NCI-H69 (cell line): Measurements from ENCODE around the gene TBC1D22A.

Experiments
- DNase-seq: peaks from one replicate; lab custom pipeline; 2025; lab: John Stamatoyannopoulos, UW

TBC1D22A gene

DNA sequence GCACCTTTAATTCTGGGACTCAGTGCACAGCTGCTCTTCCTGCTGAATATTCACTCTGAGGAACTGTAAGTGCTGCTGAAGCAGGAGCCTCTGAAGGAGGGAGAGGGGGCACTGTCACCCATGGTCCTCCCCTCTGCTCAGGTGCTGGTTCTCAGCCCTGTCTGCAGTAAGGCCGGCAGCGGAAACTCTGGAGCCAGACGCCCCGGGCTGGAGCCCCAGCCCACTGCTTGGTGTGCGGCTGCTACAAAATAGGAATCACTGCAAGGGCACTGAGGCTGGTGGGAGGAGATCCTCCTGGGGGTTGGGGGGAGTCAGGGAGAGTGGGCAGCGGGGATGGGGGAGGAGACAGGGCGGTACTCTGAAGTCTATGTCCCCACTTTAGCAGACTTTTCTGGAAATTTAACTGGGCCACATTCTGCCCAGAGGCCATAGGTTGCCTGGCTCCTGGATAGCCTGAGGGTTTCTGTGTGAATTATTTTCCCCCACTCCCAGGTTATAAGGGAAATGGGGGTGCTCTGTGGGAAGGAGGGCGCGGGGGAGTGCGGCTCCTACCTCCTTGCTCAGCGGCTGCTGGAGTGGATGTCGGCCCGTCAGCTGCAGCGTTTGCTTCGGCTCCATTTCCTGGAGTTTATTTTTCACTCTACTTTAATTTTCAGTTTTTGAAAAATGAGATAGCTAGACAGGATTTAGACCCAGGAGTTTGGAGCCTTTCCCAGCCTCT, 33.6 kb downstream of the TBC1D22A start:
- no peak for DNase-seq

DNA sequence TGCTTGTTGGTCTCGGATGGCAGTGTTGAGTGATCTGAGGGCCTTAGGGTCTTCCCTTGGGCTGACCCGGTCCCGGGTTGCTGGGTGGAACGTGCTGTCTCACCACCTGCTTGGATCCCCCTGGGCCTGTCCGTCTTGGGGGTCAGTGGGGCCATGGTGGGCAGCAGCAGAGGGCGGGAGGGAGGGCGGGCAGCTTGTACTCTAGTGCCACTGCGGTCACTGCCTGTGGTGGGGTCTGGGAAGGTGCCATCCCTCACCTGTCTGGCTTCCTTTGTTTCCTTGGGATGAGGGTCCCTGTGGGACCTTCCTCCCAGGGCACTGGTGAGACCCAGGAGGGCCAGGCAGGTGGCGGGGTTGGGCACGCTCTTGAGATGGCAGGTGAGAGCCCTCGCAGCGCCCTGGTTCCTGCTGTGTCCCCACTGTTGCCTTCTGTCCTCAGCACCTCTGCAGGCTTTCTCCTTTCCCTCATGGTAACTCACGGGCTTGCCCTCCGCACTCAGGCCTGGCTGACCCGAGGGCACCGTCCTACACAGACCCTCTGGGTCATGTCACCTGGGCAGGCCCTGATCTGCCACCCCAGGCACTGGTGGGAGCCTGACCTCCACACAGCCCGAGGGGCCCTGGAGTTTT, 34.2 kb downstream of the TBC1D22A start:
- DNase-seq, result no peak

DNA sequence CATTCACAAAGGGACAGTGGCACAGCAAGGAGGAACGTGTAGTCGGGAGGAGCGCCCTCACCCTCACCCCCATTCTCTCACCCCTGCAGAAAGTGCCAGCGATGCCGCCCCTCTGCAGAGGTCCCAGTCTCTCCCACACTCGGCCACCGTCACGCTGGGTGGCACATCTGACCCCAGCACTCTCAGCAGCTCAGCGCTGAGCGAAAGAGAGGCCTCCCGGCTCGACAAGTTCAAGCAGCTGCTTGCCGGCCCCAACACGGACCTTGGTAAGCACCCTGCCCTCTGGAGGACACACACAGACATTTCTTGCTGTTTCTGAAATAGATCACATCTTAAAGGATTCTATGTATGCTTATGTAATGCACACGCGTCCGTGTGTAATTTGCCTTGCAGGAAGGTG, 34.9 kb downstream of the TBC1D22A start:
- DNase-seq, result peak; percentile 6

DNA sequence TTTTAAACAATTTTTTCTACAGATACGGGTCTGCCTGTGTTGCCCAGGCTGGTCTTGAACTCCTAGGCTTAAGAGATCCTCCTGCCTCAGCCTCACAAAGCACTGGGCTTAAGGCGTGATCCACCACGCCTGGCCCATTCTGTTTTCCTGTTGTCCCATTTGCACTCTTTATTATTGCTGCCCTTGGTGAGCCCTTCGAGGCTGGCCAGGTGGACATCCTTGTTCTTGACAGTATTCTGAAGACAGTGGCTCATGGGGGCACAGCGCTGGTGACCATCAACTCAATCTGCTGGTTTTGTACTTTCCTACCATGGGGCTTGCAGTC, 35.6 kb downstream of the TBC1D22A start:
- no peak for DNase-seq

DNA sequence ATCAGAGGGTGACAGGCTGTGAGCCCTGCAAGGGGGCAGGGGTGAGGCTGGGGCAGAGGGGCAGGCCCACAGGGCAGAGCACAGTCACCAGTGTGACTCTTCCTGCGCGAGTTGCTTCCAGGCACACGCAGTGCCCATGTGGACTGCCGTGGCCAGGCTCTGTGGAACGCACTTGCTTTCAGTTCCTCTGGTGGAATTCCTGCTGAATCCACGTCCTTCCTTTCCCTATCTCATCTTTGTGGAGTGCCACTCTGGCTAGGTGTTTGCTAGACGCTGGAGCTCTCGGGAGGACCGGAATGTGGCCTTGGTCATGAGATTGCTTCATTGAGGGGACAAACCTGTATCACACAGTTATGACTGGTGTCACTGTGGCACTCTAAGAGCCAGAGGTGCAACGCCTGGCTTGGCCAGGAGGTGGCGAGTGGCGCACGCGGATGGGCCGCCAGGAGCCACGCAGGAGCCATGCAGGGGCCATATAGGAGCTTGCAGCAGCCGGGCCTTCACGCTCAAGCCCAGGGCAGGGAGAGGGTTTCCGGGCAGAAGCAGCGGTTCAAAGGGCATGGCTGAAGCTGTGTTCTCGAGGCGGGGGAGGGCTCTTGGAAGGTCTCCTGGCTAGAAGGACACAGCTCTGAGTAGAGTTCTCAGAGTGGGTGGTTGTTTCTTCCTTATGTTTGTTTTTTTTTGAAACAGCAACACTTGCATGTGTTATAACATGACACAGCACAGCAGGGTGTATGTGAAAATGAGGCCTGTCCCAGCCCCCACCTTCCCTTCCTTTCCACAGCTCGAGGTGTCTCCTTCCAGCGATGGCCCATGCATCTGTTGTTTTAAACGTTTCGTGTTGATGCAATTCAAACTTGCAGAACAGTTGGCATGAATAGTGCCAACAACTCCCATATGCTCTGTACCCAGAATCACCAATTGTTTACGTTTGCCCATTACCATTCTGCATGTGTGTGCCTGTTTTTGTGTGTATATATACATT, 36.2 kb downstream of the TBC1D22A start:
- peak; percentile 82 for DNase-seq

GRCh38 chr22:46799626-46800025, 37.2 kb downstream of the TBC1D22A start:
- no peak for DNase-seq

GRCh38 chr22:46800102-46800857, 37.8 kb downstream of the TBC1D22A start:
- no peak for DNase-seq

DNA sequence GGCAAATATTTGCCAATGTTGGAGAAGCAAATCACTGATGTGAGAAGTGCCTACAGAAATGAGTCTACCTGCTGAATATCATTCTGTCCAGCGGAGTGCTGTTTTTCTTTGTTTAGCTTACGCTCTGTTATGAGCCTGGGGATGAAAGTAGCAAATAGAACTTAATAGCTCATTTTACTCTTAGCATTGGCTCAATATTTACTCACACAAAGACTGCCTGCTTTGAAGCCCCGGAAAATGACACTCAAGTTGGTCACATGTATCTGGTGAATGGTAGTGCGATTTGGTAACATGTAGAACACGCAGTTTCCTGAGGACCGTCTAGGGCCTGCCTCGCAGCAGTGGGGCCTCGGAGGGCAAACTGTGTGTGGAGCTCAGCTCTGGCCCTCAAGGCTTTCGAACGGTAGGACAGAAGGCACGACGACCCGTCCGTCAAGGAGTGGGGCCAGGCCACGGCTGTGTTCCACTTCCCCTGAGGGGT, 38.9 kb downstream of the TBC1D22A start:
- DNase-seq, result no peak

- DNase-seq, result no peak
These were observed 39.6 kb downstream of the TBC1D22A start for GRCh38 chr22:46801826-46802607.

DNA sequence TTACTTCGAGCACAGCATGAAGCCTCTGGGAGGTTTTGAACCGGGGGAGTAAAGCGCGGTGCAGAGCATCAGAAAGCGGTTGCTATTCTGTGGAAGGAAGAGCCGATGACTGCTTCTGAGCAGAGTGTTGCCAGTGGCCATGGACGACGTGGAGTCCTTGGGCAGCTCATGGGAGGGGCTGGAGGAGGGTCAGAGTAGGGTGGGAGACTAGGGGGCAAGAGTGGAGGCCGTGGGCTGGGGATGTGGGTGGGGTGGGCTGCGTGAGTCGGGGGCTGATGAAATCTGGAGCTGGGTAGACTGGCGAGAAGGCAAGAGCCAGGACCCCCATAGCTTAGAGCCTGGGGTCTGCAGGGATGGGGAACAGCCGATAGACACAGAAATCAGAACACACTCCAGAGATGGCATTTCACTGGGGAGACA, 40.2 kb downstream of the TBC1D22A start:
- DNase-seq, result no peak

GRCh38 chr22:46803031-46803880, 40.8 kb downstream of the TBC1D22A start:
- peak; percentile 69 for DNase-seq

DNA sequence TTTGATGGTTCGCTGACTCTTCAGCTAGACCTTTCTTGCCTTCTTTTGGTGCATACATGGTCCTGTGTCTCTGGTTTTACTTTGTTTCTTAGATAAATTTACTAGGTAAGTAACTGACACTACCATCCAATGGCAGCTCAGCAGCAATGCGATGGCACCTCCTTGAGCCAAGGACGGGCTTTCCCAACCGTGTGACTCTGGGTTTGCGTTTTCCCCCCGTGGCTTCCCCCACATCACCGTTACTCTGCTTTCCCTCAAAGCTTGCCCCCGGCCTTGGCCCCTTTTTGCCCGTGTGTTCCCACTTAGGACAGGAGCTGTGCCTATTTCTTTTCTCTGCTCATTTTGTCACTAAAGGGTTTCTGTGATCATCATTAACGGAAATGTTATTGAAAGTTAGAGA, 41.5 kb downstream of the TBC1D22A start:
- DNase-seq, result no peak

DNA sequence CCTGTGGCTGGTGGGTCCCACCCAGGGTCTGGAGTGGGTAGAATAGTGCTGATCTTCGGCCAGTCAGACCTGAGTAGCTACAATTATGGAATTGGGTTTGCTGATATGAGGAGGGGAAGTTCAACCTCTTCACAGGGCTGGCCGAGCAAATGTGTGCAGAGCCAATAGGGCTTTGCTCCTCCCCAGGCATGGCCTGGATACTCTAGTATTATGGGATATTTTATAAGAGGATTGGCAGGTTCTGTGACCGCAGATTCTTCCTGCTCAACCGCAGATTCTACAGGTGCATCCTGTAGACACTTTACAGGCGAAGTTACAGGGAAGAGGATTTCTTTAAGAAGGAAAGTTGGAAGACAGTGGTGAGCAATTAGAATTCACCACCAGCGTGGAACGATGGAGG, 44.3 kb downstream of the TBC1D22A start:
- DNase-seq, result no peak

DNA sequence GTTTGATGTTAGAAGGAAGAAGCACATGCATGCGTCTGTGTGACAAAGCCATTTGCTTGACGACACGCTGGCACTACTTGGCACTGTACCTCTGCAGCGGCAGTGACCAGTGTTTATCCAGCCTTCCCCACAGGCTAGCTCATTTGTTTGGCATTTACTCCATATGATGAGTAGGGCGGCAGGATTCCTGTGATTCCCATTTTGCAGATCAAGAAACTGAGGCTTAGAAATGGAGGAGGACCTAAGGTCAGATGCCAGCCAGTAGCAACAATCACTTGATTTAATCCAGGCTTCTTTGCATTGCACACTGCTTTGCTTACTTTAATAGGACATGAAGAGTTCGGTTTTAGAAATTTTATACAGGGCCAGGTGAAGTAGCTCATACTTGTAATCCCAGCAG, 45.0 kb downstream of the TBC1D22A start:
- no peak for DNase-seq

GRCh38 chr22:46809153-46809885, 46.9 kb downstream of the TBC1D22A start:
- no peak for DNase-seq

- DNase-seq, result no peak
These were observed 48.7 kb downstream of the TBC1D22A start for GRCh38 chr22:46810856-46811786.

DNA sequence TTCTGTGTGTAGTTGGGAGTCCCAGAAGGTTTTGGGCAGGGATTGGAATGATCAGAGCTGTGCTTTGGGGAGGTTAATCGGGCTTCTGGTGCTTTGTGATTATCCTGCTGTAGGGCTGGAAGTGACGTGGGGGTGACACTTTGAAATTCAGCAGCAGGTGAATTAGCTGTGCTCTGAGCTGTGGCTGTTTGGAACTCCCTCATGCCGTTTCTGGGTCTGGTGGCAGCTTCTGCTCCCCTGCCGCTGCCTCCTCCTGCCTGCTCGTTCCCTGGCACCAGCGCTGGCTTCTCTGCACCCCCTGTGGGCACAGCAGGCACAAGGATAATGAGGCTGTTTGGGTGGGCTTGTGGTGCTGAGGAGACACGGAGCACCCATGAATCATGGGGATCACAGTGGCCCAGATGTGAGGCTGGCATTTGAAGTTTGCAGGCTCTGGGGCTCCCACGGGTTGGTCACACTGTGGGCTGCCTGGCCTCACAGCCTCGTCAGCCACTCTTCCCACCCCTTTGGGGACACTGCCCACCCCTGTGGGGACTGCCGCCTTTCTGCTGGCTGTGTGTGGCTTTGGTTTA, 49.7 kb downstream of the TBC1D22A start:
- no peak for DNase-seq

DNA sequence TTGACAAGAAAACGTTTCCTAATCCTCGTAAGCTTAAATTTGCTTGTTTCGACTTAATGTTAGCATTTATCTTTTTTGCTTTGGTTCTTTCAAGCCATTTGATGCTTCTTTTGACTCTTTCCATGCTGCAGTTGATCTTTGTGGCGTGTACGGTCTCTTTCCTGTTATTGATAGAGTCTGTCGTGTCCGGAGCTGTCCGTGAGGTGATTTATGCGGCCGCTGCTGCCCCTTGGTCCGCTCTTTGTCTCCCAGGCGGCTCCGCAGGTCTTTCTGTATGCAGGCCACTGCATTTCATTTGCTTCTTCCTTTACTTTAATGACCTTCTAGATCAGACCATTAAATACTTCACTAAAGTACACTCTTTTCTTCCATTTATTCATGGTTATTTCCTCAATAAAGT, 50.3 kb downstream of the TBC1D22A start:
- no peak for DNase-seq
